HEK293 (cell line): ENCODE measurements around the gene CRACDL.

Experiments used
- CTCF ChIA-PET: fragments of 350-600 bp; formaldehyde crosslinking; extraction: SDS; loops from one replicate; lab custom pipeline; 2021; ENCODE audit warnings: antibody characterized with exemption; lab: Yijun Ruan, JAX
- POLR2A ChIA-PET: fragments of 300-600 bp; formaldehyde crosslinking; extraction: SDS; loops from one replicate; lab custom pipeline; 2020; ENCODE audit warnings: antibody characterized with exemption, inconsistent platforms; lab: Yijun Ruan, JAX
- H3K27ac ChIP-seq: fragments of 200-500 bp; sonication (Bioruptor generic); 2 replicates; pipeline ENCODE4 v1.5.1; 2014; ENCODE audit warnings: low read depth, low read length, control low read depth, inconsistent platforms; ENCODE audit errors: extremely low read depth
- H3K36me3 ChIP-seq, 2 experiments: fragments of 200-500 bp in 1 of 2; sonication (Bioruptor generic) in 1 of 2; 1 replicate in 1 of 2; 2 replicates in 1 of 2; pipeline ENCODE4 v1.5.1; 2014 to 2017; ENCODE audit warnings: inconsistent platforms in 2 of 2, low read length in 2 of 2; ENCODE audit not compliant: control insufficient read depth in 2 of 2, insufficient read depth in 1 of 2
- H3K4me1 ChIP-seq: fragments of 200-500 bp; sonication (Bioruptor generic); 2 replicates; pipeline ENCODE4 v1.5.1; 2014; ENCODE audit warnings: mild to moderate bottlenecking, low read length, inconsistent platforms; ENCODE audit not compliant: control insufficient read depth, insufficient read depth
- H3K4me3 ChIP-seq: 2 replicates; pipeline ENCODE4 v1.5.1; 2011; ENCODE audit warnings: low read depth, mild to moderate bottlenecking, control low read depth, low read length, moderate library complexity
- H3K9me3 ChIP-seq: fragments of 200-500 bp; sonication (Bioruptor generic); 2 replicates; pipeline ENCODE4 v1.5.1; 2014; ENCODE audit warnings: low read depth, low read length, inconsistent platforms; ENCODE audit not compliant: control insufficient read depth, insufficient read depth
- AEBP2 ChIP-seq: fragments of 450-650 bp; formaldehyde crosslinking; IDR thresholded peaks from 2 replicates; pipeline ENCODE4 v1.5.1; 2016; ENCODE audit warnings: missing biosample characterization, missing genetic modification characterization, borderline replicate concordance
- EGR2 ChIP-seq: fragments of 450-650 bp; formaldehyde crosslinking; IDR thresholded peaks from 2 replicates; pipeline ENCODE4 v1.5.1; 2016; ENCODE audit warnings: low read depth, missing biosample characterization, missing genetic modification characterization
- FEZF1 ChIP-seq: fragments of 450-650 bp; formaldehyde crosslinking; IDR thresholded peaks from 2 replicates; pipeline ENCODE4 v1.5.1; 2016; ENCODE audit warnings: missing biosample characterization, missing genetic modification characterization
- HOXC10 ChIP-seq: sonication (generic); formaldehyde crosslinking; IDR thresholded peaks from 2 replicates; pipeline ENCODE4 v1.8.1; 2023; ENCODE audit warnings: mild to moderate bottlenecking, missing genetic modification reagents
- HOXD13 ChIP-seq: sonication (generic); formaldehyde crosslinking; IDR thresholded peaks from 2 replicates; pipeline ENCODE4 v1.8.0; 2022; ENCODE audit warnings: missing genetic modification reagents, borderline replicate concordance
- MEIS1 ChIP-seq: sonication (generic); formaldehyde crosslinking; IDR thresholded peaks from 2 replicates; pipeline ENCODE4 v1.8.1; 2022; ENCODE audit warnings: missing genetic modification reagents, mild to moderate bottlenecking, borderline replicate concordance
- SP2 ChIP-seq: fragments of 450-650 bp; formaldehyde crosslinking; IDR thresholded peaks from 2 replicates; pipeline ENCODE4 v1.5.1; 2016; ENCODE audit warnings: missing biosample characterization, missing genetic modification characterization
- ZBTB48 ChIP-seq: fragments of 450-650 bp; formaldehyde crosslinking; IDR thresholded peaks from 2 replicates; pipeline ENCODE4 v1.5.1; 2016; ENCODE audit warnings: missing biosample characterization, missing genetic modification characterization
- ZFHX2 ChIP-seq: fragments of 450-650 bp; formaldehyde crosslinking; conservative IDR thresholded peaks from 2 replicates; pipeline ENCODE4 v1.5.1; 2016; ENCODE audit warnings: missing biosample characterization, missing genetic modification characterization
- ZNF132 ChIP-seq: fragments of 450-650 bp; formaldehyde crosslinking; IDR thresholded peaks from 2 replicates; pipeline ENCODE4 v1.5.1; 2017; ENCODE audit warnings: missing biosample characterization, missing genetic modification characterization, borderline replicate concordance
- ZNF280D ChIP-seq: fragments of 450-650 bp; formaldehyde crosslinking; IDR thresholded peaks from 2 replicates; pipeline ENCODE4 v1.5.1; 2016; ENCODE audit warnings: missing biosample characterization, missing genetic modification characterization
- ZNF362 ChIP-seq: fragments of 450-650 bp; formaldehyde crosslinking; IDR thresholded peaks from 2 replicates; pipeline ENCODE4 v1.5.1; 2016; ENCODE audit warnings: missing biosample characterization, missing genetic modification characterization
- ZNF555 ChIP-seq: fragments of 450-650 bp; formaldehyde crosslinking; conservative IDR thresholded peaks from 2 replicates; pipeline ENCODE4 v1.5.1; 2017; ENCODE audit warnings: missing biosample characterization, mild to moderate bottlenecking, missing genetic modification characterization, inconsistent platforms
- ZNF629 ChIP-seq: fragments of 450-650 bp; formaldehyde crosslinking; IDR thresholded peaks from 2 replicates; pipeline ENCODE4 v1.5.1; 2017; ENCODE audit warnings: missing biosample characterization, missing genetic modification characterization
- ZNF707 ChIP-seq: fragments of 450-650 bp; formaldehyde crosslinking; IDR thresholded peaks from 2 replicates; pipeline ENCODE4 v1.5.1; 2016; ENCODE audit warnings: missing biosample characterization, missing genetic modification characterization
- ZNF747 ChIP-seq: fragments of 450-650 bp; formaldehyde crosslinking; IDR thresholded peaks from 2 replicates; pipeline ENCODE4 v1.5.1; 2016; ENCODE audit warnings: missing biosample characterization, missing genetic modification characterization
- ZSCAN30 ChIP-seq: fragments of 450-650 bp; IDR thresholded peaks from 2 replicates; pipeline ENCODE4 v1.5.1; 2018; ENCODE audit warnings: missing biosample characterization, mild to moderate bottlenecking, missing genetic modification characterization, moderate library complexity

The CRACDL gene

GRCh38 chr2:98810588-98810928 is 125.5 kb downstream of the CRACDL start:
- Histone ChIP-seq H3K4me1 (peaks cover 3% of the 10 kb centered on the region; the same call in 1 of the 2 replicates), H3K4me3 (no peak overlapping the region), H3K36me3 (no peaks in the 10 kb centered on the region)
- POLR2A ChIA-PET: no interaction called here
- TF ChIP-seq HOXC10 (CRISPR knock-in tag) (no peak), SP2 (no peak), ZNF629 (tag by site-specific recombination) (no peak), HOXD13 (CRISPR knock-in tag) (no peak), ZNF362 (no peak), ZBTB48 (tag by site-specific recombination) (no peak), FEZF1 (tag by site-specific recombination) (no peak), ZNF280D (tag by site-specific recombination) (no peak)
- TF ChIP-seq, all 188 proteins: peak for 0
- Histone ChIP-seq H3K27ac (no peak overlapping the region), H3K9me3 (no peaks in the 10 kb centered on the region)
- CTCF ChIA-PET: interaction anchor here (0.7 kb wide), 1 partner anchor 1057 kb away, joined by 3 read pairs; no protein-coding TSS in a partner anchor

- no peak overlapping the region for H3K4me3 ChIP-seq
- CTCF ChIA-PET: interaction anchor here (0.7 kb wide), 1 partner anchor 1057 kb away, joined by 3 read pairs; no protein-coding TSS in a partner anchor
- no peak for TF ChIP-seq ZNF555 (tag by site-specific recombination)
- TF ChIP-seq AEBP2 (tag by site-specific recombination): no peak
- TF ChIP-seq ZNF132 (tag by site-specific recombination): no peak
- TF ChIP-seq EGR2: peak; percentile 47; the same call in 1 of the 2 replicates
- no peak for TF ChIP-seq ZNF747 (tag by site-specific recombination)
- TF ChIP-seq ZNF707 (tag by site-specific recombination): no peak
- no peak for TF ChIP-seq MEIS1 (CRISPR knock-in tag)
- TF ChIP-seq ZFHX2: 0 out of 2 replicates have a peak, but pooled peaks have one; percentile 27
- TF ChIP-seq ZSCAN30 (tag by site-specific recombination): no peak
- no peak overlapping the region for H3K27ac ChIP-seq
- POLR2A ChIA-PET: no interaction called here
- no peaks in the 10 kb centered on the region for H3K36me3 ChIP-seq
- no peaks in the 10 kb centered on the region for H3K9me3 ChIP-seq
- peaks cover 3% of the 10 kb centered on the region; the same call in 1 of the 2 replicates for H3K4me1 ChIP-seq
Measured at GRCh38 chr2:98809878-98810587, 126.0 kb downstream of the CRACDL start.
